Activated CD4-positive, alpha-beta T cell treated with anti-CD3 and anti-CD28 coated beads, Interleukin-2, amount 50 U/mL, for 4 hours (primary cell): ENCODE data around the gene C11orf87.

Source experiments
- DNase-seq, 2 experiments: peaks; one replicate each; pipeline ENCODE4 v3.0.0-alpha.2; 2020

The C11orf87 gene

DNA sequence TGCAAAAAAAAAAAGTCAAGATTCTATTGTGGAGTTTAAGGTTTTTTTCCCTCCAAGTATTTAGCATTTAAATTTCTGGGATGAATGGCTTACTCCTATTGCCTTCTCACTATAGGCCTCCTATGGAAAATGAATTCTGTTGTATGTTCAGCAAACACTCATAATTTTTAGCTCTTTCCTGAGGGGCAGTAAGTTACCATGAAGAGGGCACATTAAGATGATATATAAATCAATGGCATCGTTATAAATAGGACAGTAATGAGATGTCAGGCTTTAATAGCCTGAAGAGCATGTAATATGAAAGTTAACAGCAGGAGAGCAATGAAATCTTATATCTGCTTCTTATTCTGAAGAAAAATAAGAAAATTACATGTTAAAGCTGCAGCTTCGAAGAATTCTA is 32.9 kb downstream of the C11orf87 start:
- DNase-seq: no peak
